PFSK-1 (cell line): Measurements from ENCODE around the gene SGPL1.

ENCODE experiments used
- POLR2AphosphoS5 ChIP-seq: IDR thresholded peaks from 2 replicates; pipeline ENCODE4 v1.6.1; 2012; ENCODE audit warnings: low read depth, mild to moderate bottlenecking, control low read depth, low read length, moderate library complexity
- SIN3A ChIP-seq: IDR thresholded peaks from 2 replicates; pipeline ENCODE4 v1.6.1; 2012; ENCODE audit warnings: mild to moderate bottlenecking, low read length, moderate library complexity, borderline replicate concordance; ENCODE audit not compliant: insufficient read depth
- TAF1 ChIP-seq: IDR thresholded peaks from 2 replicates; pipeline ENCODE4 v1.6.1; 2012; ENCODE audit warnings: low read length, control low read depth, borderline replicate concordance; ENCODE audit not compliant: insufficient read depth
- TF ChIP-seq, protein P1 (sequence below), 2 experiments: IDR thresholded peaks; 2 replicates each; pipeline versions ENCODE4 v1.6.1 to v1.8.0; 2011 to 2012; ENCODE audit warnings: low read depth in 2 of 2, low read length in 2 of 2, control low read depth in 1 of 2, inconsistent platforms in 1 of 2, mild to moderate bottlenecking in 1 of 2, moderate library complexity in 1 of 2; ENCODE audit not compliant: insufficient read depth in 1 of 2

DNA sequence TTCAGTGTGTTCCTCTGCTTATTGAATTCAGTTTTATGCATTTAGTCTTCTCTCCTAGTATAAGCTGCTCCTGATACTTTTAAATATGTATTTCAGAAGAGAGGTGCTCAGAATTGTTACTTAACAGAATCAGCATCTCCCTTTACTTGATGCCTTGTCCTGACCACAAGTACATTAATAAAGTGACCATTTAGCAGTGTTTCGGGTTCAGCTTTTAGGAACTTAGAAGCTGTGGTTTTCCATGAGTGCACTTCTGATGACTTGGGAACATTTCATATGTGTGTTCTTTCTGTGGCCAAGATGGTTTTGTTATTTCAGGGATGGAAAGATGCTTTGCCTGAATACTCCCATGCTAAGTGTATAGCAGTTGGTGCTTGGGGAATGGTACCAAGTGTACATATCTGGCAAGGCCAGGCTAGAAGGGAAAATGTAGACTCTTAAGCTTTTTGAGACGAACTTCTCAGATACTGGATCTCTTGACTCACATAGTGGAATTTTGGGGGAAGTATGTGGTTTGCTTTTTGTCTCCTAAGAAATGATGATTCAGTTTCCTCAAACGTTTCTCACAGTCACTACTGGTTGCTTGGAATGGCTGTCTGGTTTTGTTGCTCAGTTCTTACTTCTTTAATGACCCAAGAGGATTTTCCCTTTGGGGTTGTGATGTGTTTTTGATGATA is 17.2 kb downstream of the SGPL1 start:
- no peak for TF ChIP-seq POLR2AphosphoS5
- TF ChIP-seq, protein P1, sequence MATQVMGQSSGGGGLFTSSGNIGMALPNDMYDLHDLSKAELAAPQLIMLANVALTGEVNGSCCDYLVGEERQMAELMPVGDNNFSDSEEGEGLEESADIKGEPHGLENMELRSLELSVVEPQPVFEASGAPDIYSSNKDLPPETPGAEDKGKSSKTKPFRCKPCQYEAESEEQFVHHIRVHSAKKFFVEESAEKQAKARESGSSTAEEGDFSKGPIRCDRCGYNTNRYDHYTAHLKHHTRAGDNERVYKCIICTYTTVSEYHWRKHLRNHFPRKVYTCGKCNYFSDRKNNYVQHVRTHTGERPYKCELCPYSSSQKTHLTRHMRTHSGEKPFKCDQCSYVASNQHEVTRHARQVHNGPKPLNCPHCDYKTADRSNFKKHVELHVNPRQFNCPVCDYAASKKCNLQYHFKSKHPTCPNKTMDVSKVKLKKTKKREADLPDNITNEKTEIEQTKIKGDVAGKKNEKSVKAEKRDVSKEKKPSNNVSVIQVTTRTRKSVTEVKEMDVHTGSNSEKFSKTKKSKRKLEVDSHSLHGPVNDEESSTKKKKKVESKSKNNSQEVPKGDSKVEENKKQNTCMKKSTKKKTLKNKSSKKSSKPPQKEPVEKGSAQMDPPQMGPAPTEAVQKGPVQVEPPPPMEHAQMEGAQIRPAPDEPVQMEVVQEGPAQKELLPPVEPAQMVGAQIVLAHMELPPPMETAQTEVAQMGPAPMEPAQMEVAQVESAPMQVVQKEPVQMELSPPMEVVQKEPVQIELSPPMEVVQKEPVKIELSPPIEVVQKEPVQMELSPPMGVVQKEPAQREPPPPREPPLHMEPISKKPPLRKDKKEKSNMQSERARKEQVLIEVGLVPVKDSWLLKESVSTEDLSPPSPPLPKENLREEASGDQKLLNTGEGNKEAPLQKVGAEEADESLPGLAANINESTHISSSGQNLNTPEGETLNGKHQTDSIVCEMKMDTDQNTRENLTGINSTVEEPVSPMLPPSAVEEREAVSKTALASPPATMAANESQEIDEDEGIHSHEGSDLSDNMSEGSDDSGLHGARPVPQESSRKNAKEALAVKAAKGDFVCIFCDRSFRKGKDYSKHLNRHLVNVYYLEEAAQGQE (IDR thresholded peaks at IDR 0.05; ENCODE audit: insufficient read depth in 1 of 2, low read depth in 2 of 2, low read length in 2 of 2), result no peak
- no peak for TF ChIP-seq SIN3A
- no peak for TF ChIP-seq TAF1
